PC-3 (cell line): ENCODE data around the gene PRSS36. TPM values are rescaled to one million over a fixed set of nuclear protein-coding genes. Genes with fewer than 3 reads are reported as not detected.

Experiments used
- ATAC-seq: fragments of 200-7000 bp; cut with Tn5 transposase; 2 replicates; pipeline ENCODE4 v1.9.1; 2020; ENCODE audit warnings: mild to moderate bottlenecking, moderate library complexity
- BruUV-seq: library from RNA; stranded (reverse); fragments of 400-500 nt; replicated peaks from 2 replicates; lab custom pipeline; 2021; lab: Mats Ljungman, UMichigan
- CTCF ChIA-PET: fragments of 300-600 bp; sonication (Branson Sonifier 250); formaldehyde crosslinking; loops from one replicate; lab custom pipeline; 2022; ENCODE audit warnings: antibody characterized with exemption; lab: Charles Lee
- POLR2A ChIA-PET: fragments of 300-600 bp; sonication (Branson Sonifier 250); formaldehyde crosslinking; loops from one replicate; lab custom pipeline; 2022; ENCODE audit warnings: antibody characterized with exemption; ENCODE audit not compliant: unreplicated experiment; lab: Charles Lee
- DNase-seq: peaks from one replicate; pipeline ENCODE4 v3.0.0-alpha.2; 2015
- H2AFZ ChIP-seq: fragments of 300-600 bp; sonication (generic); 2 replicates; pipeline ENCODE4 v1.6.0; 2016; ENCODE audit warnings: antibody characterized with exemption, low read length
- H3F3A ChIP-seq: fragments of 300-600 bp; sonication (generic); one replicate; pipeline ENCODE4 v1.6.0; 2017; ENCODE audit warnings: antibody characterized with exemption, low read length, control low read depth, mild to moderate bottlenecking; ENCODE audit not compliant: unreplicated experiment
- H3K27ac ChIP-seq: fragments of 300-600 bp; sonication (generic); 2 replicates; pipeline ENCODE4 v1.5.1; 2016; ENCODE audit warnings: mild to moderate bottlenecking, low read length
- H3K27me3 ChIP-seq: fragments of 300-600 bp; sonication (generic); 2 replicates; pipeline ENCODE4 v1.6.1; 2016; ENCODE audit warnings: low read length, mixed read lengths
- H3K36me3 ChIP-seq: fragments of 300-600 bp; sonication (generic); 2 replicates; pipeline ENCODE4 v1.6.1; 2016; ENCODE audit warnings: low read depth, mixed run types, low read length, mixed read lengths
- H3K4me1 ChIP-seq: fragments of 300-600 bp; sonication (generic); 2 replicates; pipeline ENCODE4 v1.5.1; 2016; ENCODE audit warnings: low read length; ENCODE audit not compliant: insufficient read depth
- H3K4me2 ChIP-seq: fragments of 300-600 bp; sonication (generic); 2 replicates; pipeline ENCODE4 v1.6.0; 2016; ENCODE audit warnings: low read length
- H3K4me3 ChIP-seq: fragments of 300-600 bp; sonication (generic); 2 replicates; pipeline ENCODE4 v1.5.1; 2016; ENCODE audit warnings: mild to moderate bottlenecking, low read length, mixed read lengths
- H3K79me2 ChIP-seq: fragments of 300-600 bp; sonication (generic); 2 replicates; pipeline ENCODE4 v1.6.1; 2017; ENCODE audit warnings: low read length, mixed read lengths
- H3K9ac ChIP-seq: fragments of 300-600 bp; sonication (generic); 2 replicates; pipeline ENCODE4 v1.6.0; 2016; ENCODE audit warnings: mild to moderate bottlenecking, low read length
- H3K9me2 ChIP-seq: fragments of 300-600 bp; sonication (generic); replicated peaks from 2 replicates; pipeline ENCODE4 v1.6.1; 2016; ENCODE audit warnings: mixed run types, low read length, mixed read lengths
- H3K9me3 ChIP-seq: fragments of 300-600 bp; sonication (generic); 2 replicates; pipeline ENCODE4 v1.6.1; 2016; ENCODE audit warnings: low read length, mixed read lengths
- H4K20me1 ChIP-seq: fragments of 300-600 bp; sonication (generic); 2 replicates; pipeline ENCODE4 v1.6.1; 2016; ENCODE audit warnings: low read length, mixed read lengths
- EZH2 ChIP-seq: fragments of 300-600 bp; sonication (generic); IDR thresholded peaks from one replicate; pipeline ENCODE4 v1.6.1; 2017; ENCODE audit warnings: antibody characterized with exemption, mild to moderate bottlenecking, low read length; ENCODE audit not compliant: unreplicated experiment
- EZH2phosphoT487 ChIP-seq: fragments of 300-600 bp; sonication (generic); IDR thresholded peaks from 2 replicates; pipeline ENCODE4 v1.6.1; 2018; ENCODE audit warnings: mild to moderate bottlenecking, antibody characterized with exemption, low read length, borderline replicate concordance
- intact Hi-C: fragments of 100-400 bp; cut with micrococcal nuclease; formaldehyde crosslinking; loops from 2 replicates; pipeline ENCODE4 v1.9.0; 2023
- total RNA-seq: library from RNA; depleted of rRNA; stranded (reverse); fragments of >200 nt; gene quantifications from 2 replicates; pipeline ENCODE4 v1.2.3, GENCODE V29; 2014
- TF ChIP-seq, protein P1 (sequence below): fragments of 300-600 bp; sonication (generic); conservative IDR thresholded peaks from 2 replicates; pipeline ENCODE4 v1.5.1; 2017; ENCODE audit warnings: antibody characterized with exemption, low read depth, mild to moderate bottlenecking, low read length

Gene PRSS36
- total RNA-seq, 1 experiment from 2014 or later: 0.51 TPM

DNA sequence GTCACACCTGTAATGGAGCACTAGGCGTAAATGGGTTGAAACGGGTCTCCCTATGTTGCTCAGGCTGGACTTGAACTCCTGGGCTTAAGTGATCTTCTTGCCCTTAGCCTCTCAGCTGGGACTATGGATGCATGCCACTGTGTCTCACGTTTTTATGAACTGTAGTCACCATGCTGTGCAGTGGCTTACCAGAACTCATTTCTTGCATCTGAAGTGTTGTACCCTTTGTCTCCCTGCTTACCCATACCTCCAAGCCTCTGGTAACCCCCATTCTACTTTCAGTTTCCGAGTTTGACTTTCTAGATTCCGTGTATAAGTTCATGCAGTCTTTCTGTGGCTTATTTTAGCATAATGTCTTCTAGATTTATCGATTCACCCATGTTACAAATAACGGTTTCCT lies 45.0 kb upstream of the PRSS36 start:
- Histone ChIP-seq H3F3A (no peaks in the 10 kb centered on the region), H2AFZ (no peak overlapping the region), H3K36me3 (peaks cover 49% of the 10 kb centered on the region), H3K4me2 (no peak overlapping the region), H3K9me2 (no peaks in the 10 kb centered on the region), H3K4me3 (no peak overlapping the region), H3K27ac (no peak overlapping the region), H4K20me1 (peaks cover 38% of the 10 kb centered on the region), H3K9ac (no peak overlapping the region), H3K79me2 (no peaks in the 10 kb centered on the region), H3K9me3 (no peaks in the 10 kb centered on the region), H3K27me3 (no peaks in the 10 kb centered on the region), H3K4me1 (no peaks in the 10 kb centered on the region)
- intact Hi-C loops: no loop called here
- TF ChIP-seq, protein P1, sequence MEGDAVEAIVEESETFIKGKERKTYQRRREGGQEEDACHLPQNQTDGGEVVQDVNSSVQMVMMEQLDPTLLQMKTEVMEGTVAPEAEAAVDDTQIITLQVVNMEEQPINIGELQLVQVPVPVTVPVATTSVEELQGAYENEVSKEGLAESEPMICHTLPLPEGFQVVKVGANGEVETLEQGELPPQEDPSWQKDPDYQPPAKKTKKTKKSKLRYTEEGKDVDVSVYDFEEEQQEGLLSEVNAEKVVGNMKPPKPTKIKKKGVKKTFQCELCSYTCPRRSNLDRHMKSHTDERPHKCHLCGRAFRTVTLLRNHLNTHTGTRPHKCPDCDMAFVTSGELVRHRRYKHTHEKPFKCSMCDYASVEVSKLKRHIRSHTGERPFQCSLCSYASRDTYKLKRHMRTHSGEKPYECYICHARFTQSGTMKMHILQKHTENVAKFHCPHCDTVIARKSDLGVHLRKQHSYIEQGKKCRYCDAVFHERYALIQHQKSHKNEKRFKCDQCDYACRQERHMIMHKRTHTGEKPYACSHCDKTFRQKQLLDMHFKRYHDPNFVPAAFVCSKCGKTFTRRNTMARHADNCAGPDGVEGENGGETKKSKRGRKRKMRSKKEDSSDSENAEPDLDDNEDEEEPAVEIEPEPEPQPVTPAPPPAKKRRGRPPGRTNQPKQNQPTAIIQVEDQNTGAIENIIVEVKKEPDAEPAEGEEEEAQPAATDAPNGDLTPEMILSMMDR: no peak
- TF ChIP-seq EZH2 (no peak), EZH2phosphoT487 (no peak)
- POLR2A ChIA-PET: no interaction called here
- BruUV-seq: no TSS peak
- no peak for DNase-seq
- ATAC-seq: no peak
- CTCF ChIA-PET: no interaction called here

DNA sequence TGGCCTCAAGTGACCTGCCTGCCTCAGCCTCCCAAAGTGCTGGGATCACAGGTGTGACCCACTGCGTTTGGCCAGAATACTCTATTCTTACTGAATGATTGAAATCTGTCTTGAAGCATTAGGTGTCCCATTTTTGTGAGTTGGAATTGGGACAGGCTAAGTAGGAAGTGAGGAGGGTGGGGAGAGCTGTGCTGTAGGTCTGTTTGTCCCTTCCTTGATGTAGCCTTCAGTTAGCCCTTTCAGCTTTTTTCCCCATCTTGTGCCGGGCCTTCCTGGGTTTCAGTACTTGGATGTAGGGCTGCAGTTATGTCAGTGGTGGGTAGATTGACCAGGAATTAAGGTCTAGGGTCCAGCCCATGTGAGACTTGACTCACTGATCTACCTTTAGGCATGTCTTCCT lies 44.0 kb upstream of the PRSS36 start:
- no peak for TF ChIP-seq EZH2phosphoT487
- TF ChIP-seq, protein P1: no peak
- TF ChIP-seq EZH2: no peak
- Histone ChIP-seq H3K4me1 (no peaks in the 10 kb centered on the region), H3K27me3 (no peaks in the 10 kb centered on the region), H3K36me3 (peaks cover 59% of the 10 kb centered on the region), H3K9me3 (no peaks in the 10 kb centered on the region), H3K27ac (no peak overlapping the region), H3K4me3 (no peak overlapping the region), H3F3A (no peaks in the 10 kb centered on the region), H3K4me2 (no peak overlapping the region), H4K20me1 (peaks cover 48% of the 10 kb centered on the region), H3K79me2 (no peaks in the 10 kb centered on the region), H2AFZ (no peak overlapping the region), H3K9me2 (no peaks in the 10 kb centered on the region), H3K9ac (no peak overlapping the region)
- ChIA-PET POLR2A (no interaction called here), CTCF (no interaction called here)
- ATAC-seq (no peak), DNase-seq (no peak)
- intact Hi-C loops: no loop called here
- no TSS peak for BruUV-seq

DNA sequence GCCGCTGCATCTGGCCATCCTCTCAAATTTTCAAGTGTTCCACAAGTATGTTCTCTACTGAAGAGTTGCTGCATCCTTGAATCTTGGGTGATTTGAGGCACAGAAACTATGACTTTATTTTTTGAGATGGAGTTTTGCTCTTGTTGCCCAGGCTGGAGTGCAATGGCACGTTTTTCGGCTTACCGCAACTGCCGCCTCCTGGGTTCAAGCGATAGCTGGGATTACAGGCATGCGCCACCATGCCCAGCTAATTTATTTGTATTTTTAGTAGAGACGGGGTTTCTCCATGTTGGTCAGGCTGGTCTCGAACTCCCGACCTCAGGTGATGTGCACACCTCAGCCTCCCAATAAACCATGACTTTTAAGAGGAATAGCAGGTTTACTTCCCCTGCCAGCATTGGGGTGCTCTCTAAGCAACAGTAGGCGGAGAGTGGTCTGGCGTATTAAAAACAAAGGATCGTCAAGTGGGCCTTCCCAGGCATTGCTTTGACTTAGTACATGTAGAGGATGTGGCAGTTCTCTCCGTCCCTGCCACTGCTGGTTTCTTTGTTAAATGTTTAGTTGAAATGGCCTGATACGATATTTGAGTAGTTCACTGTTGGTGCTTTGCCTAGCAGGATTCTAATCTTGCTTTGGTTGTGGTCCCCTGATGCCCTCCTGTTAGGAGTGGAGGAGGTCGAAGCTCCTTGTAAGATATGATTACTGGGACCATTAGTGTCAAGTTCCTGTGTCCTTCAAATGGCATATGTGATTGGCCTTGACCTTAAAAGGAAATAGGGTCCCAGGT lies 43.2 kb upstream of the PRSS36 start:
- no peak overlapping the region for H3K4me2 ChIP-seq
- peaks cover 67% of the 10 kb centered on the region for H3K36me3 ChIP-seq
- TF ChIP-seq EZH2phosphoT487: no peak
- TF ChIP-seq EZH2: no peak
- TF ChIP-seq, protein P1: no peak
- no peaks in the 10 kb centered on the region for H3K79me2 ChIP-seq
- CTCF ChIA-PET: no interaction called here
- H3K9ac ChIP-seq: no peak overlapping the region
- no peak overlapping the region for H2AFZ ChIP-seq
- intact Hi-C loops: no loop called here
- no peaks in the 10 kb centered on the region for H3K9me3 ChIP-seq
- H4K20me1 ChIP-seq: peaks cover 50% of the 10 kb centered on the region
- H3K9me2 ChIP-seq: no peaks in the 10 kb centered on the region
- ATAC-seq (no peak), DNase-seq (no peak)
- POLR2A ChIA-PET: no interaction called here
- H3F3A ChIP-seq: no peaks in the 10 kb centered on the region
- BruUV-seq: no TSS peak
- H3K27me3 ChIP-seq: no peaks in the 10 kb centered on the region
- no peaks in the 10 kb centered on the region for H3K4me1 ChIP-seq
- no peak overlapping the region for H3K4me3 ChIP-seq
- H3K27ac ChIP-seq: no peak overlapping the region
